Inflammatory macrophage treated with lipopolysaccharide for 1 hour (primary cell): ENCODE measurements around the gene GAGE13.
"Not testable (repeated sequence)": the region's sequence is repeated elsewhere in the genome, so short reads cannot be mapped to it uniquely, and the experiment has no call there.

ENCODE experiments used
- DNase-seq, 2 donors: peaks; one replicate each; pipeline ENCODE4 v3.0.0-alpha.2; 2020 to 2022

GAGE13 gene, protein sequence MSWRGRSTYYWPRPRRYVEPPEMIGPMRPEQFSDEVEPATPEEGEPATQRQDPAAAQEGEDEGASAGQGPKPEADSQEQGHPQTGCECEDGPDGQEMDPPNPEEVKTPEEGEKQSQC

DNA sequence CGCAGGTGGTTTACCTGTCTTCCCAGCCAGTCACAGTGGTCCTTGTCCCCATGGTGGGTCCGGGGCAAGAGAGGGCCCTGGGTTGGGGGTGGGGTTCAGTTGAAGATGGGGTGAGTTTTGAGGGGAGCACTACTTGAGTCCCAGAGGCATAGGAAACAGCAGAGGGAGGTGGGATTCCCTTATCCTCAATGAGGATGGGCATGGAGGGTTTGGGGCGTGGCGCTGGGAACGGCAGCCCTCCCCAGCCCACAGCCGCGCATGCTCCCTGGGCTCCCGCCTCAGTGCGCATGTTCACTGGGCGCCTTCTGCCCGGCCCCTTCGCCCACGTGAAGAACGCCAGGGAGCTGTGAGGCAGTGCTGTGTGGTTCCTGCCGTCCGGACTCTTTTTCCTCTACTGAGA, at the start of gene GAGE13:
TSS of gene GAGE13 (plus strand) at position 301 of the 400 bp plus-strand sequence. CDS start 1,156 bp downstream, outside the sequence.
- not testable (repeated sequence) for DNase-seq

DNA sequence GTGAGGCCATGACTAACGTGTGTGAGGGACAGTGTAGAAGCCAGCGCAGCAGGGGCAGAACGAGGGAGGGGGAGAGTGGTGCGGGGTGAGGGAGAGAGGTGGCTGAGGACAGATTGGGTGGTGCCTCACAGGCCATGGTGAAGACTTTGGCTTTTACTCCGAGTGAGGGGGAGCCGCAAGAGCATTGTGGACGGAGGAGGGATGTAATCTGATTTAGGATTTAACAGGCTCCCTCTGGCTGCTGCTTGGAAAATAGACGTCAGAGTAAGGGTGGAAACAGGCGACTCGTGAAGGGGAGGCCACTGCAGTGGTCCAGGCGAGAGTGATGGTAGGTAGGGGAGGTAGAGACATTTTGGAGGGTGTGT, 48.8 kb upstream of the GAGE13 start:
- no peak for DNase-seq

DNA sequence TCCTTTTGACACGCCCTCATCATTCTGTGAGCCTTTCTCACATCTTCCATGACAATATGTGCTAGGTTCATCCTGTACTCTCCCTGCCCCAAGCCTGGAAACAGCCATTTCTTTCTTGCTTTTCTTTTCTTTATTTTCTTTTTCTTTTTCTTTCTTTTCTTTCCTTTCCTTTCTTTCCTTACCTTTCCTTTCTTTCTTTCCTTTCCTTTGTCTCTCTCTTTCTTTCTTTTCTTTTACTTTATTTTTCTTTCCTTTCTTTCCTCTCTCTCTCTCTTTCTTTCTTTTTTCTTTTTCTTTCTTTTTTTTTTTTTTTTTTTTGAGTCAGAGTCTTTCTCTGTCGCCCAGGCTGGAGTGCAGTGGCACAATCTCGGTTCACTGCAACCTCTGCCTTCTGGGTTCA, 47.2 kb upstream of the GAGE13 start:
- no peak for DNase-seq

DNA sequence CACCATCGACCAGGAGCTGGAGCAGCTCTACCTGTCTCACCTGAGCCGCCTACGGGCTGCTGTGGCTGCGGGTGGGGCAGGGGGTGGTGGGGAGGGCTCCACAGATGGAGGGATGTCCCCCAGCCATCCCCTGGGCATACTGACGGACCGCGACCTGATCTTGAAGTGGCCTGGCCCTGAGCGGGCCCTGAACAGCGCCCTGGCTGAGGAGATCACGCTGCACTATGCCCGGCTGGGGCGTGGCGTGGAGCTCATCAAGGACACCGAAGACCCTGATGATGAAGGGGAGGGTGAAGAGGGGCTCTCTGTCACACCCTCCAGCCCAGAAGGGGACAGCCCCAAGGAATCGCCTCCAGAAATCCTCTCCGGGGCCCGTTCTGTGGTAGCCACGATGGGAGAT, 45.2 kb upstream of the GAGE13 start:
- no peak for DNase-seq

DNA sequence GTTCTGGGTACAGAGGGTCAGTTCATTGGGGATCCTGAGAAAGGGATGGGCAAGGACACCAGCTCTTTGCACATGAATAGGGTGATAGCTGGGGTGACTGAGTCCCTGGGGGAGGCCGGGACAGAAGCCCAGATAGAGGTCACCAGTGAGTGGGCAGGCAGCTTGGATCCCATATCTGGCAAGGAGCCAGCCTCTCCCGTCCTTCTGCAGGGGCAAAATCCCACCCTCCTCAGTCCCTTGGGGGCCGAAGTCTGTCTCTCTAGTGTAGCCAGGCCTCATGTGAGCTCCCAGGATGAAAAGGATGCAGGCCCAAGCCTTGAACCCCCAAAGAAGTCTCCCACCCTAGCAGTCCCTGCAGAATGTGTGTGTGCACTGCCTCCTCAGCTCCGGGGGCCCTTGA, 44.8 kb upstream of the GAGE13 start:
- DNase-seq = no peak

DNA sequence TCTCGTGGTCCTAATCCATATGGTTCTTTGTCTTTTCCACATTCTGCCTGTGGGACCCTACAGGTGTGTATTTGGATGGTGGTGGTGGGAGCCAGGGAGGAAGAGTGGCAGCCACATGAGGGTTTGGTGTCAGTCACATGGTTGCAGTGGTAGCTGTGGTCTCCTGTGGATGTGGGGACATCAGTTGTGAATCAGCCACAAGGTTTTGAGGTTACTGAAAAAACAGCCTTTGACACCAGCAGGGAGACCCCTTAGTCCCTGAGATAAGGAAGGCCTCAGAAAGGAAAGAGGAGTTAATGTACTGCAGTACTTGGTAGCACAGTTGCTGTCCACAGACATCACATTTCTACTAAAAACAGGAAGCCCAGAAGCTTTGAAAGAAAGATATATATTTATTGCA, 43.7 kb upstream of the GAGE13 start:
- no peak for DNase-seq

DNA sequence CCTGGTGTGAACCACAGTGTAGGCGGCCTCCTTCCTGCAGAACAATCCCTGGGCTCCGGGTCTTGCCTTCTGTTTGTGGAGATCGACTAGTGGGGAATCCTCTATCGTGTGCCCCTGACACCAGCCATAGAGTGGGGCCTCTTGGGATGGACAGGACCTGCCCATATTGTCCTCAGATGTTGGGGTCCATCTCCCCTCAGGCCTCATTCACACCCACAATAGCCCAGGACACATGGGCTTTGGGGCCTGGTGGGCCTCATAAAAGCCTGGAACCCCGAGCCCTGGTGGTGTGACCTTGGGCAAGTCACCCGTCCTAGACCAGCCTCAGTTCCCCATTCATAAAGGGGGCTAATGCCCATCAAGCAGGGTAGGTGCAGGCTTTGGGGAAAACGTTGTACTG, 41.2 kb upstream of the GAGE13 start:
- DNase-seq = no peak

DNA sequence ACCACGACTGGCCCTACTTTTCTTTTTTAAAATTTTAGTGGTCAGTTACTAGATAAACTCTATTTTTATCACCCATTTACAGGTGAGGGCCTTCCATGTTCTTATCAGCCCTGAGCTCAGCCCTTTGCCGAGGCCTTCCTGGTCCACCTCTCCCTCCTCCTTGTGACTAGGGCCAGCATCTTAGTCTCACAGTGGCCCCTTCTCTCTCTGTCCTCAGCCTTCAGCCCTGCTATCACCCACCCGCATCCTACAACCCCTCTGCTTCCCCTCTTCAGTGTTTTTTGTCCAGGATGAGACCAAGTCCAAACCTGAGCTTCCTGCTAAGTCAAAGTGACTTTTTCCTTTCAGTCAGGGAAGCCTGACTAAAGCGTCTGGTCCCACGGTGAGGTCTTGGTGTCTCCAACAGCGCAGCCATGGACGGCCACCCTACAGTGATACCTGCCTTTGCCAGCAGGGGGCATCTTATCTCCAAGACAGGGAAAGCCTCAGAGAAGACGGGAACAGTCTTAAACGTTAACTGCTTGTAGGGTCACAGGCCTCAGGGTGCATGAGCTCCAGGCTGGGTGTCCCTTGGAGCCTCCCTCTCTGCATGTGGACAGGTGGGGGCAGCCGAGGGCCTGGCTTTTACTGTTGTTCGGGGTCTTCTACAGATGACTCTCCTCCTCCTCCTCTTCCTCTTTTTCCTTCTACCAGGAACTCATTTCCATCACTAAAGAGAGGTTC, 39.6 kb upstream of the GAGE13 start:
- peak in 1 of 2 donors; percentile 72 for DNase-seq

DNA sequence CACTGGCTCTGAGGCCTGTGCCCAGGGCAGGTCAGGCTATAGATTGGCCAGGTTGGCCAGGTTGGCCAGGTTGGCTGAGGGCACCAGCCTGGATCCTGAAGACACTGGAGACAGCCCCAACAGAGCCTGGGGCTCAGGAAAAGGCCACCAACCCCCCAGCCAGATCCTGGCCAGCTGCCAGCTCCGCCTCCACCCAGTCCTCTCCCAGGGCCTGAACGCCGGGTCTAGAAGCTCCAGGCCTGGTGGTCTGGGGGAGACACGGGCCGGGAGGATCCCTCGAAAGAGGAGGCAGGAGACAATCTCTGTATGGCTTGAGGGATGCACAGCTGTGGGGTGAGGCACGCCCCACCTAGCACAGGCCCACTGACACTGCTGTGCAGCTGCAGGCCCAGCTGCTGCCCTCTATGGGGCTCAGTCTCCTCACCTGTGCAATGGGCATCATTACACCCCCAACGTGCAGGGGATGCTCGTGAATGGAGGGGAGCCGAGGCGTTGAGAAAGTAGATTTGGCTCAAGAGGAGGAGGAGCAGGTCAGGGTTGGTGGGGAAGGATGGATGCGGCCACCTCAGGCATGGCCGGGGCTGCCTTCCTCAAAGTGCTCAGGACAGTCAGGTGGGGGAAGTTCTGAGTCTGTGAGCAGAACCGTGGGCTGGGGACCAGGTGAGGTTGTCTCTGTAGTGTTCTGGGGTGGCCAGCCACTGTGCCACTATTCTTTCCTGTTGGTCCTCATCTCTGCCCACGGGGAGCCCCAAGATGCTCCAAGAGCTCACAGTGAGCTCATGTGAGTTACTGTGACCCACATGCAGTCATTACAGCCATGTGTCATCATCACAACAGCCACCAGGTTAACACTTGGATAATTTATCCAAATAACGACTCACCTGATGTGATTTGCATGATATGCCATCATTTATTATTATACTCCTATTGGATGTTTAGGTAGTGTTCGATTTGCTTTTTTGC, 38.7 kb upstream of the GAGE13 start:
- DNase-seq = no peak

DNA sequence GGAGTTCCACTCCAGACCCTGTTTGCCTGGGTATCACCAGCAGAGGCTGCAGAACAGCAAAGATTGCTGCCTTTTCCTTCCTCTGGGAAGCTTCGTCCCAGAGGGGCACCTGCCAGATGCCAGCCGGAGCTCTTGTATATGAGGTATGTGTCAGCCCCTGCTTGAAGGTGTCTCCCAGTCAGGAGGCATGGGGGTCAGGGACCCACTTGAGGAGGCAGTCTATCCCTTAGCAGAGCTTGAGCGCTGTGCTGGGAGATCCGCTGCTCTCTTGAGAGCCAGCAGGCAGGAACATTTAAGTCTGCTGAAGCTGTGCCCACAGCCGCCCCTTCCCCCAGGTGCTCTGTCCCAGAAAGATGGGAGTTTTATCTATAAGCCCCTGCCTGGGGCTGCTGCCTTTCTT, 32.1 kb upstream of the GAGE13 start:
- DNase-seq = not testable (repeated sequence)

DNA sequence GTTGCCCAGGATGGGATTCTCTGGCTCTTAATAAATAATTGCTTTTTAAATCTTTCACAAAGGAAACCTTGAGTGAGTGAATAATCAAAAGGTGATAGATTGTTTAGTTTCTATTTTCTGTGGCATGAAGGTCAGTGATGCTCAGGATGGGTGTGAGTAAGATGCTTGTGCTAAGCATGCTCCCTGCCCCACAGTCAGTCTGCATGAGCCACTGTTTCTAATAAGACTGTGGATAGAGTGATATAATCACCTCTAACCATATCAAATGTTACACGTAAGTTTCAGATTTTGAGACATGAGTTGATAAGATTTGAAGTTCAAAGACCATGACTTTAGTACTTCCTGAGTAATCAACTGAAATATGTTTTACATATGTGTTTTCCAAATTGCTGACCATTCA, 30.7 kb upstream of the GAGE13 start:
- DNase-seq = no peak

DNA sequence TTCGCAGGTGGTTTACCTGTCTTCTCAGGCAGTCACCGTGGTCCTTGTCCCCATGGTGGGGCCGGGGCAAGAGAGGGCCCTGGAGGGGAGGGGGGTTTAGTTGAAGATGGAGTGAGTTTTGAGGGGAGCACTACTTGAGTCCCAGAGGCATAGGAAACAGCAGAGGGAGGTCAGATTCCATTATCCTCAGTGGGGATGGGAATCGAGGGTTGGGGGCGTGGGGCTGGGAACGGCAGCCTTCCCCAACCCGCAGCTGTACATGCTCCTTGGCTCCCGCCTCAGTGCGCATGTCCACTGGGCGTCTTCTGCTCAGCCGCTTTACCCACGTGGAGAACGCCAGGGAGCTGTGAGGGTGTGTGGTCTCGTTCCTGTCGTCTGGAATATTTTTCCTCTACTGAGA, 28.0 kb upstream of the GAGE13 start, which contains the start of gene GAGE10:
TSS of gene GAGE10 (plus strand) at position 301 of the 400 bp plus-strand sequence. CDS start 1,214 bp downstream, outside the sequence.
- no peak for DNase-seq

DNA sequence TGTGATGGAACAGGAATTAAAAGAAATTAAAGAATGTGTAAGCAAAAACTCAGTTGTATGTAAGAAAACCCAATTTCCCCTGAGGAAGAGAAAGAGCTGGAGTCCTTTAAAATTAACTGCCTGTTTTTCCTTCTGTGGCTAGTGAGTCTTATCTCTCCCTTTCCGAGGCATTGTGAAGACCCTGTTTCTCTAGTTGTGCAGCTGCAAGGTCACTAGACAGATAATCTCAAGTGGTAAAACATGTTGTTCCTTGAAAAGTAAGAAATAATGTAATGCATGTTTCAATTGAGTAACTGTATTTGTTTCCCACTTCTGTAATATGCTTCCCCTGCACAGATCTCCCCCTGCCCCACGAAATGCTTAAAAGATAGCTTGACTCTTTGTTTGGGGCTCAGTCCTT, 23.6 kb upstream of the GAGE13 start:
- not testable (repeated sequence) for DNase-seq

DNA sequence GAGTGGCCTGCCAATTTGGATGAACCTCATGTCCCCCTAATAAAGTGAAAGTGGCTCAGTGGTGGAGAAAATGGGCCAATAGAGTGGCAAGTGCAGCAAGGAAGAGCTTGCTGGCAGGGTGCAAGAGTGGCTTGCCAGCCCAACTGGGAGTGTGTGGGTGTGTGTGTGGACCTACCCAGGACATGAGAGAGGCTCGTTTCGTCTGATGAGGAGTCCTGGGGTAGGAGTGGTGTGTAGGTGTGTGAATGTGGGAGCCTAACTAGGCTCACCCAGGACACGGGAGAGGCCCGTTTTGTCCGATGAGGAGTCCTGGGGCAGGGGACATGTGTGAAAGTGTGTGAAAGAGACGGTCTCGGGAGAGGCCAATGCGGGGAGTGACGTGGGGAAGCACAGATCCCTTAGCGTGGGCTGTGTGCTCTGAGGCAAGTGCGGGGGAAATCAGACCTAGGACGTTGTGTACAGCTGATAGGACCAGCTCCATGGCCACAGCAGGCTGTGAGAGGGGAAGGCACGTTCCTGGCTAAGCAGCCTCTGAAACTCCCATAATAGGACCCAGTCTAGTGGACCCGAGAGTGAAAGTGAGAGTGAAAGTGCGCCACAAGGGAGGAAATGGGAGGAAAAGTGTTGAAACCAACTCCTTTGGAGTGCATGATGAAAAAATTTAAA, 22.6 kb upstream of the GAGE13 start:
- peak; percentile 50 to 73 for DNase-seq

DNA sequence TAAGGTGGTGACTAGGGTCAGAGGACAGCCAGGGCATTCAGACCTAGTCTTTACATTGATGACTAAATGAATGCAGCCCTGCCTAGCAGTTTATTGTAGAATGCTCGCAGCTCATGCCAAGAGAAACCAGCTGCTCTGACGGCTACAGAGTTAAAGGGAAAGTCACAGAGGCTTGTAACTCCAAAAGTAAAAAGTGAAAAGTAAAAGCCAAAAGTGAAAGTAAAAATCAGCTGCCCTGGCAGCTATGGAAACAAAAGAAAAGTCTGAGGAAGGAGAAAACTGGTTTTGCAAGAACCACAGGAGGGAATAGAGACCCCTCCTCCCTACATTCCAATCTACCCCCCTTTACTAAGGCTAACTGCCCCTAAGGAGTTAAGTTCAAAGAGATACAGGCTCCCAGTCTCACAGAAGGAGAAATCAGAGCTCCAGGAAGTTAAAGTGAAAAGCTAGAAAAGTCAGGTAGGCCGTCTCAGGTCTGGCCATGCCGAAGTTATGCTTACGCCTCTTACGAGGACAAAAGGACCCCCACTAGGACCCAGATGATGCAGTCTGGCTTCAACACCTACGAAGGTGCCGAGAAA, 21.9 kb upstream of the GAGE13 start:
- DNase-seq = peak in 1 of 2 donors; percentile 3

DNA sequence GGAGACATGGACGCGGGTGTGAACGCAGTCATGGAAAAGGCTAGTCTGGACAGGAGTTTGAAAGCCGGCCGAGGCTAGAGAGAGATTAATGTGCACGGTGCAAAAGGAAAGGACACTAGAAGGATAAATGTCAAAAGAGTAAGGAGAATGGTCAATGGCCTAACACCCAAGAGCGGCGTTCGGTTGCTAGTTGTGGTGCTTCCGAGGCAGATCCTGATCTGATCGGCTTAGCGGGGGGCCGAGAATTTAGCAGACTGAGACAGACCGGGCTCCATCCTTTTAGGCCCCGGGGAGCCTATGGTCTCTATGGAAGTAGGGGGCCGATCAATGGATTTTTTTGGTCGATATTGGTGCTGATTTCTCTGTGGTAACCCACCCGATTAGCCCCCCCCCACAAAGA, 21.0 kb upstream of the GAGE13 start:
- no peak for DNase-seq

DNA sequence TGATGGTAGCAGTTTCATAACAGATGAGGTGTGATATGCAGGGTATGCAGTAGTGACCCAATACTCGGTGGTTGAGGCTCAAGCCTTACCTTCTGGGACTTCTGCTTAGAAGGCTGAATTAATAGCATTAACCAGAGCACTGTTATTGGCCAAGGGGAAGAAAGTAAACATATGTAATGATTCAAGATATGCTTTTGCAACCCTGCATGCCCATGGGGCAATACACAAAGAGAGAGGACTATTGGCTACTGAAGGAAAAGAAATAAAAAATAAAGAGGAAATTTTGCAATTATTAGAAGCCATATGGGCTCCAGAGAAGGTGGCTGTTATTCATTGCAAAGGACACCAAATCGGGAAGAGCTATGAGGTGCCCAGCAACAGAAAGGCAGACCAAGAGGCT, 19.2 kb upstream of the GAGE13 start:
- DNase-seq = peak; percentile 58 to 64

DNA sequence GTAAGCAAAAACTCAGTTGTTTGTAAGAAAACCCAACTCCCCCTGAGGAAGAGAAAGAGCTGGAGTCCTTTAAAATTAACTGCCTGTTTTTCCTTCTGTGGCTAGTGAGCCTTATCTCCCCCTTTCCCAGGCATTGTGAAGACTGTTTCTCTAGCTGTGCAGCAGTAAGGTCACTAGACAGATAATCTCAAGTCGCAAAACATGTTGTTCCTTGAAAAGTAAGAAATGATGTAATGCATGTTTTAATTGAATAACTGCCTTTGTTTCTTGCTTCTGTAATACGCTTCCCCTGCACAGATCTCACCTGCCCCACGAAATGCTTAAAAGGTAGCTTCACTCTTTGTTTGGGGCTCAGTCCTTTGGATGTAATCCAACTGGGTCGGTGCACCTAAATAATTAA, 15.3 kb upstream of the GAGE13 start:
- DNase-seq = no peak

DNA sequence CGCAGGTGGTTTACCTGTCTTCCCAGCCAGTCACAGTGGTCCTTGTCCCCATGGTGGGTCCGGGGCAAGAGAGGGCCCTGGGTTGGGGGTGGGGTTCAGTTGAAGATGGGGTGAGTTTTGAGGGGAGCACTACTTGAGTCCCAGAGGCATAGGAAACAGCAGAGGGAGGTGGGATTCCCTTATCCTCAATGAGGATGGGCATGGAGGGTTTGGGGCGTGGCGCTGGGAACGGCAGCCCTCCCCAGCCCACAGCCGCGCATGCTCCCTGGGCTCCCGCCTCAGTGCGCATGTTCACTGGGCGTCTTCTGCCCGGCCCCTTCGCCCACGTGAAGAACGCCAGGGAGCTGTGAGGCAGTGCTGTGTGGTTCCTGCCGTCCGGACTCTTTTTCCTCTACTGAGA, 9.6 kb upstream of the GAGE13 start, which contains the start of gene GAGE12J:
TSS of gene GAGE12J (plus strand) at position 301 of the 400 bp plus-strand sequence. CDS start 1,157 bp downstream, outside the sequence.
- DNase-seq = not testable (repeated sequence)

DNA sequence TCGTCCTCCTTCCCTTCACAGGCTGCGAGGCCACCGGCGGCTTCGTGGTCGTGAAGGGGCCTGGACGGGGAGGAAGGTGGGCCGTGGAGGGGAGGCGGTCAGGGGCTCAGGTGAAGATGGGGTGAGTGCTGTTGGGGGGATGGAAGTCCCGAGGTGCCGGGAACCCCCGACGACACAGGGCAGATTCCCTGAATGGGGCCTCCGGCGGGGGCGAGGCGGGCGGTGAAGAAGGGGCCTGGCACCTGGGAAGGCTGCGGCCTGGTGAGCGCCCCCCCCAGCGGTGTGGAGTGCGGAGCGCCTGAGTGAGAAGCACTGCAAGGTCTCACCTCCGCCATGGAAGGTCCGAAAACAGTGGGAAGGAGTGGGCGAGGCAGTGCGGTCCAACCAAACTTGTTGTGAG, 9.1 kb upstream of the GAGE13 start:
- not testable (repeated sequence) for DNase-seq

DNA sequence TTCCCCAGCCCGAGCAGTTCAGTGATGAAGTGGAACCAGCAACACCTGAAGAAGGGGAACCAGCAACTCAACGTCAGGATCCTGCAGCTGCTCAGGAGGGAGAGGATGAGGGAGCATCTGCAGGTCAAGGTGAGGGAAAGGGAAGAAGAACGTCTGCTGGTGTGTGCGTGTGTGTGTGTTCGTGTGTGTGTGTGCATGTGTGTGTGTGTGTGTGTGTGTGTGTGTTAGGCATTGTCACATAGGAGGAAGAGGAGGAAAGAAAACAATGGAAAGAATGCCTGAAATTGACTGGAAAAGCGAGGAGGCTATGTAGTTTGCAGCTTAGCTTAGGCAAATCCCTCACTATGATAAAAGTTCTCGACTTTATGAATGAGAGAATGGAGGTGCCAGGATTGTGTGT, 7.6 kb upstream of the GAGE13 start:
- DNase-seq = not testable (repeated sequence)

DNA sequence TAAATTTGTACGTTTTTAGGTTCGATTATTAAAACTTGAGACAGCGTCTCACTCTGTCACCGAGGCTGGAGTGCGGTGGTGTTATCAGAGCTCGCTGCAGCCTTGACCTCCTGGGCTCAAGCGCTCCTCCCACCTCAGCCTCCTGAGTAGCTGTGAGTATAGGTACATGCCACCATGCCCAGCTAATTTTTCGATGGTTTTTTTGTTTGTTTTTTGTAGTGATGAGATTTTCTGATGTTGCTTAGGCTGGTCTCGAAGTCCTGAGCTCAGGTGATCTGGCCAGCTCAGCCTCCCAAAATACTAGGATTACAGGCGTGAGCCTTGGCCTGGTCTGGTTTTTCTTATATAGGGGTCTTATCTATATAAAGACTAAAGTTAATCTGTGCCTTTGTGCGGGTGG, 961 bp upstream of the GAGE13 start:
- not testable (repeated sequence) for DNase-seq
